GM12873 (cell line): Measurements from ENCODE around the gene TBC1D10B.

Experiments used
- TF ChIP-seq, protein P1 (sequence below): IDR thresholded peaks from 2 replicates; pipeline ENCODE4 v1.5.1; 2012; ENCODE audit warnings: low read depth, mild to moderate bottlenecking, moderate library complexity, low read length, control low read depth; ENCODE audit not compliant: insufficient read depth; ENCODE audit errors: missing control alignments

The TBC1D10B gene

DNA sequence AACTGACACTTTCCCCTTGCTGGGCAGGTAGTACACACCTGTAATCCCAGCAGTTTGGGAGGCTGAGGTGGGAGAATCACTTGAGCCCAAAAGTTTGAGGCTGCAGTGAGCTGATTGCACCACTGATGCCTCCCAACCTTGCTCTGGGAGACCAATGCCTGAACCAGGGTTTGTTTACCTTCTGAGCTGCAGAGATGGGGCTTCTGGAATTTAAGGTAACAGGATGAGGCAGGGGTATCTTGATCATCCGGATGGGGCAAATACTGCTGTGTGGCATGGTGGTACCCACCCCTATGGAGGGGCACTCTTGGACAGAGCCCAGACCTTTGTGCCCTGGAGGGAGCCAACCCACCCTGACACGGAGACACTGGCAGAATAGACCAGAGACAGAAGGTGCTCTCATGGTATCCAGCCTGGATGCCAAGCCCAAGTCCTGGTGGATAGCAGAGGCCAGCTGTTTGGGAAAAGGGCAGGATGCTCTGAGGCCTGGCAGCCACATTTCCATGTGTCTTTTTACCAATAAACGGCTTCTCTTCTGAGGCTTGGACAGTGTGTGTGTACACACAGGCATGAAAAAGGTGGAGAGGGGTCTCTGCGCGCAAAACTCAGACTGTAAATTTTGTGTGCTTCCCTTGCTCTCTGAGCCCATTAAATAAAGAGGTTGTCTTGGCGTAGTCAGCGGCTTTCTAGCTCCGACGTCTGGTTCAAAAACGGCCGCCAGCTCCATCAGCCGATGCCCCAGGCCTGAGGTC lies 29.3 kb upstream of the TBC1D10B start:
- TF ChIP-seq, protein P1, sequence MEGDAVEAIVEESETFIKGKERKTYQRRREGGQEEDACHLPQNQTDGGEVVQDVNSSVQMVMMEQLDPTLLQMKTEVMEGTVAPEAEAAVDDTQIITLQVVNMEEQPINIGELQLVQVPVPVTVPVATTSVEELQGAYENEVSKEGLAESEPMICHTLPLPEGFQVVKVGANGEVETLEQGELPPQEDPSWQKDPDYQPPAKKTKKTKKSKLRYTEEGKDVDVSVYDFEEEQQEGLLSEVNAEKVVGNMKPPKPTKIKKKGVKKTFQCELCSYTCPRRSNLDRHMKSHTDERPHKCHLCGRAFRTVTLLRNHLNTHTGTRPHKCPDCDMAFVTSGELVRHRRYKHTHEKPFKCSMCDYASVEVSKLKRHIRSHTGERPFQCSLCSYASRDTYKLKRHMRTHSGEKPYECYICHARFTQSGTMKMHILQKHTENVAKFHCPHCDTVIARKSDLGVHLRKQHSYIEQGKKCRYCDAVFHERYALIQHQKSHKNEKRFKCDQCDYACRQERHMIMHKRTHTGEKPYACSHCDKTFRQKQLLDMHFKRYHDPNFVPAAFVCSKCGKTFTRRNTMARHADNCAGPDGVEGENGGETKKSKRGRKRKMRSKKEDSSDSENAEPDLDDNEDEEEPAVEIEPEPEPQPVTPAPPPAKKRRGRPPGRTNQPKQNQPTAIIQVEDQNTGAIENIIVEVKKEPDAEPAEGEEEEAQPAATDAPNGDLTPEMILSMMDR = no peak

- TF ChIP-seq, protein P1 = no peak
Observed at GRCh38 chr16:30398661-30399434, 28.6 kb upstream of the TBC1D10B start.

- TF ChIP-seq, protein P1 = no peak
Observed at GRCh38 chr16:30397776-30398660, 27.7 kb upstream of the TBC1D10B start.

- TF ChIP-seq, protein P1 = no peak
Observed at GRCh38 chr16:30397056-30397455, 26.8 kb upstream of the TBC1D10B start.

- TF ChIP-seq, protein P1 = no peak
Observed at GRCh38 chr16:30395992-30396585, 25.8 kb upstream of the TBC1D10B start.

DNA sequence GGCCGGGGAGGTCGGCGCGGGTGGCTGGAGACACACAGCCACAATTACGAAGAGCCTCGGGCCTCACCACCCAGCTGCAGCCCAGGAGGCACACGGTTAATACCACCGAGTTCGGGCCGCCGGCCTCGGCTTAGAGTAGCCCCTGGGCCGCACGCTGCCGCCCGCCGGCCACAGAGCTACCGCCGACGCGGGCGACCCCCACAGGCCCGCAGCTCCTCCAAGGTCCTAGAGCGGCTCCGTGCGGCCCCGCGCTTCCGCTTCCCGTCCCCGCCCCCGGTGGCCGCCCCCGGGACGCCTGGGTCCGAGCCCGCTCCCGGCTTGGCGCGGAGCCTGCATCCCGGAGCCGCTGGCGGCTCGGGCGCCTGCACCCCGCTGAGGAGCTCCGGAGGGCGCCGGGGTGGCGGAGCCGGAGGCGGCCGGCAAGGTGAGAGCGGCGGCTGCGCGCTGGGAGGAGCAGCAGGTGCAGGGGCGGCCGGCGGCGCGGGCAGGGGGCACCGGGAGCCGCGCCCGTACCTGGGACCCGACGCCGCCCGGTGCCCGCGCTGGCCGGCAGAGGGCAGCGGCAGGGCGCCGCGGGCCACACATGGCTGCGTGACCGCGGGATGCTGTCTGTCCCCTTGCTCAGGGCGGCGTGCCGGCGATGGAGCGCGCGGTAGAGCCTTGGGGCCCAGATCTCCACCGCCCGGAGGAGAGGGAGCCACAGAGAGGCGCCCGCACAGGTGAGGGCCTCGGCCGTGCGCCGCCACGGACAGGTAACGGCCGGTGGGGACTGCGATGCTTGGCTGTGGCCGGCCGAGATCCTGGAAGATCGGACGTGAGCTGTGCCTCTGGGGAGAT lies 25.1 kb upstream of the TBC1D10B start, which contains the start of gene ZNF48:
TSS of gene ZNF48 (plus strand) at position 266 of the 837 bp plus-strand sequence. CDS start at position 641, 375 bp downstream.
- TF ChIP-seq, protein P1 = peak; percentile 34
